Measurements from ENCODE around the gene NCBP1.

Gene NCBP1

DNA sequence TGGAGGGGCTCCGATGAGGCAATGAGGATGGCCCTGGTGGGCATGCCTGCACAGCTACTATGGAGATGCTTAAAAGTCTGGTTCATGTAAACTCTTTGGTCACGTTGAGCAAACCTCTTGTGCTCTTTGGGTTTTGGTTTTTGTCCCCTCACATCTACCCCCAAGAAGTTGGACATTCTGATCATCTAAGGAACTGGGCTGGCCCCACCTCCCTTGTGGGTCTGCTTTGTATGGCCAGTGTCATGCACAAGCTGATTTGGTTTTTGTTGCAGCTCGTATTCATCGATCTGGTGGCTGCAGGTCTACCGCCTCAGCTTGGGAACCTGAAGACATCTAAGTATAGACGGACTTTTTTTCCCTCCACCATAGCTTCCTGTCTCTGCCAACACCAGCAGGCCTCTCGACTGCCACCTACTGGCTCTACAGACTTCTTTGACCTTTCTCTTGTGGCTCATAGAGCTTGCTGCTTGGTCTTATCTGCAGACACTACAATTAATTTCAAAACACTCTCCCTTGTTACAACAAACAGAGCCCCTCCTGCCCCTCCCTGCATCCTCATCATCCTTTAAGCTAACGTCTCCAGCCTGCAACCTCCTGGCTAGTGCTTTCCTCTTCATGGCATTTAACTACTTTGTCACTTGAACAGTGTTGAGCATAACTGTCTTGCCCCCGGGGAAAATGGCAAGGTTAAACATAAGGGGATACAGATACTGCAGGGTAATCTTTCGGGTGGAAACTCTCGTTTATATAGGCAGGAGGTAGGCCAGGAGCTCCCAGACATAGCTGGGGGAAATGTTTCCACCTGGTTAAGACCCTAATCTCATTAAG is 34.9 kb upstream of the NCBP1 start:
- DNase-seq (ENCODE audit: low read depth), result peak; percentile 41
- H3K4me3 ChIP-seq (ENCODE audit: low read length), result no peak overlapping the region
- TF ChIP-seq, protein P1, sequence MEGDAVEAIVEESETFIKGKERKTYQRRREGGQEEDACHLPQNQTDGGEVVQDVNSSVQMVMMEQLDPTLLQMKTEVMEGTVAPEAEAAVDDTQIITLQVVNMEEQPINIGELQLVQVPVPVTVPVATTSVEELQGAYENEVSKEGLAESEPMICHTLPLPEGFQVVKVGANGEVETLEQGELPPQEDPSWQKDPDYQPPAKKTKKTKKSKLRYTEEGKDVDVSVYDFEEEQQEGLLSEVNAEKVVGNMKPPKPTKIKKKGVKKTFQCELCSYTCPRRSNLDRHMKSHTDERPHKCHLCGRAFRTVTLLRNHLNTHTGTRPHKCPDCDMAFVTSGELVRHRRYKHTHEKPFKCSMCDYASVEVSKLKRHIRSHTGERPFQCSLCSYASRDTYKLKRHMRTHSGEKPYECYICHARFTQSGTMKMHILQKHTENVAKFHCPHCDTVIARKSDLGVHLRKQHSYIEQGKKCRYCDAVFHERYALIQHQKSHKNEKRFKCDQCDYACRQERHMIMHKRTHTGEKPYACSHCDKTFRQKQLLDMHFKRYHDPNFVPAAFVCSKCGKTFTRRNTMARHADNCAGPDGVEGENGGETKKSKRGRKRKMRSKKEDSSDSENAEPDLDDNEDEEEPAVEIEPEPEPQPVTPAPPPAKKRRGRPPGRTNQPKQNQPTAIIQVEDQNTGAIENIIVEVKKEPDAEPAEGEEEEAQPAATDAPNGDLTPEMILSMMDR (conservative IDR thresholded peaks at IDR 0.05; ENCODE audit: low read depth, low read length), result peak; percentile 96

DNA sequence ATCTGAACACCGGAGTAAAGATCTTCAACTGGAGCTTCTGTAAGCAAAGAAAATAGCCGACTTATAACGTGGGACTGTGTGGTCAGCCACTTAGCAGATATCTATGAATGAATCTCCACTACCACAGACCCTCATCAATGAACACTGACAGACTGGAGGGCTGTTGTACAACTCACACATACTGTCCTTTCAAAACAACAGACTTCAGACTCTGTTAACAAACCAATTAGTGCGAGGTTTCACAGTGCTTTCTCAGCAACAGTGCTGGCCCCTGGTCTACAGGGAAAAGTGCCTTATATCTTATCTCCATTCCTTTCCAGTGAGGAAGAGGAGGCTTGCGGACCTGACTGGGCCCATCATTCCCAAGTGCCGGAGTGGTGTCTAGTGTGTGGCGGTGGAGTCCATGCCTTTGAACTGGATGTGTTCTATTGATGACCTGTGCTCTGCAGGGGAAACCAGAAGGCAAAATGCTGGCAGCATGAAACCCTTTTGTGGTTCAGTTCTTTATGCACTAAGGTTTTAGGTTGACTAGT is 34.2 kb upstream of the NCBP1 start:
- H3K4me3 ChIP-seq (ENCODE audit: low read length), result no peak overlapping the region
- no peak for DNase-seq (ENCODE audit: low read depth)
- TF ChIP-seq, protein P1 (conservative IDR thresholded peaks at IDR 0.05; ENCODE audit: low read depth, low read length), result no peak

- H3K4me3 ChIP-seq (ENCODE audit: low read length), result no peak overlapping the region
- DNase-seq (ENCODE audit: low read depth), result no peak
- TF ChIP-seq, protein P1 (conservative IDR thresholded peaks at IDR 0.05; ENCODE audit: low read depth, low read length), result no peak
These were observed 32.9 kb upstream of the NCBP1 start for GRCh38 chr9:97600531-97601227.

DNA sequence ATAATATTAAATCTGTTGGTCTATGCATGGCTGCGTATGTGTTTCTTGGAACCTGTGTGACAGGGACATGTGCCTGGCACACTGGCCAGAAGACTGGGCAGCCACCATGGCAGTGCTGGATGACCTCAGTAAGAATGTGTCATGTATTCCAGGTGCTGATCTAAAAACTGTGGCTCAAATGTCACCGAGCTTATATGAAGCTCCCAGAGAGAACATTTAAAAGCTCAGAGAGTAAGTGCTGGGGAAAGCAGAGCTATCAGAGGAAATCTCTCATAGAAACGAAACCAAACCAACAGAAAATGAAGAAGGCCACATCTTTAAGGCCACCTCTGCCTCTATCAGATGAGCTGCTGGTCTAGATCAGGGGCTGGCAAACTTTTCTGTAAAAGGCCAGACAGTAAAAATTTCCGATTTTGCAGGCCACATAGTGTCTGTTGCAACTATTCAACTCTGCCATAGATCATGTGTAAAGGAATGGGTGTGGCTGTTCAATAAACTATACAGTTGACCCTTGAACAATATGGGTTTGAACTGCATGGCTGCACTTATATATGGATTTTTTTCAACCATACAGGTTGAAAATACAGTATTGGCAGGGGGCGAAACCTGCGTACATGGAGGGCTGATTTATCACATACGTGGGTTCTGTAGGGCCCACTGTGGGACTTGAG is 32.3 kb upstream of the NCBP1 start:
- H3K4me3 ChIP-seq (ENCODE audit: low read length), result no peak overlapping the region
- TF ChIP-seq, protein P1 (conservative IDR thresholded peaks at IDR 0.05; ENCODE audit: low read depth, low read length), result no peak
- no peak for DNase-seq (ENCODE audit: low read depth)

- no peak for DNase-seq (ENCODE audit: low read depth)
- TF ChIP-seq, protein P1 (conservative IDR thresholded peaks at IDR 0.05; ENCODE audit: low read depth, low read length), result no peak
- no peak overlapping the region for H3K4me3 ChIP-seq (ENCODE audit: low read length)
These were observed 31.2 kb upstream of the NCBP1 start for GRCh38 chr9:97602430-97602829.

DNA sequence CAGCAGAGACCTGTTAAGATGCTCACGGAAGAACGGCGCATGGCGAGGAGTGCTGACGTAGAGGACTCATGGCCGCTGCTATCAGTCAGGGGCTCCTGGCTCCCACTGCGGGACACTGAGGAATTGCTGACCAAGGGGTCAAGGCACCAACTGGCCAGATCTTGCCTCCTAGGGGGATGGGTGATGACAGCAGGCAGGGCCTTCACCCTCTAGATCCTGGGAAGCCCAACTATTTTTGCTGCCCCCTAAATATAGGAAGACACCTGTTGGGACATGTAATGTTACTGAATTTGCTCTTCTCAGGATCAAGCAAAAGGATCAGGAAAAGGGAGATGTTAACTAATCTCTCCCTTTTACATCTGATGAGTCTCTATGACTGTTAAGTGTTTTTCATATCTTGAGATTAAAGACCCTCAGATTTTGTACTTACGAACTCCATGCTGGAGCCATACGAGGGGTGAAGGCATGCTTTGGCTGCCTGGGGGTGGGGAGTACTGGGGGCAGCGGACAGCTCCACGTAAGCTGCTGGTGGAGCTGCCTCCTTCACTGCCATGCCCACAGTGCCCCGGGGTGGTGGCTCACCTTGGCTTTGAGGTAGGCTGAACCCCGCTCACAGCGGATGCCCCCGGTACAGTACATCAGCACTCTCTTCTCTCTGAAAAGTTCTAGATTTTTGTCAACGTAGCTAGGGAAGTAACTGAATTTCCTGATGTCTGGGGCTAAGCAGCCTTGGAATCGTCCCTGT is 28.5 kb upstream of the NCBP1 start:
- no peak for DNase-seq (ENCODE audit: low read depth)
- H3K4me3 ChIP-seq (ENCODE audit: low read length), result no peak overlapping the region
- TF ChIP-seq, protein P1 (conservative IDR thresholded peaks at IDR 0.05; ENCODE audit: low read depth, low read length), result no peak

Measured in retinal pigment epithelial cell (primary cell).